GM23338 (cell line): Measurements from ENCODE around the gene FUT7. TPM values are rescaled to one million over a fixed set of nuclear protein-coding genes. Genes with fewer than 3 reads are reported as not detected.

Experiments used
- ATAC-seq: fragments of 200-7000 bp; cut with Tn5 transposase; 3 replicates; pipeline ENCODE4 v1.9.1; 2020
- DNase-seq: peaks from one replicate; pipeline ENCODE4 v3.0.0-alpha.2; 2015; ENCODE audit warnings: low spot score
- H2AFZ ChIP-seq: fragments of 200-600 bp; sonication (generic); 2 replicates; pipeline ENCODE4 v1.8.0; 2016; ENCODE audit warnings: antibody characterized with exemption, mild to moderate bottlenecking, moderate library complexity
- H3F3A ChIP-seq: fragments of 200-600 bp; sonication (generic); replicated peaks from 2 replicates; pipeline ENCODE4 v1.8.0; 2017; ENCODE audit warnings: antibody characterized with exemption, mixed run types, low read depth
- H3K27ac ChIP-seq: fragments of 200-600 bp; sonication (generic); 2 replicates; pipeline ENCODE4 v1.6.1; 2016; ENCODE audit warnings: low read depth
- H3K27me3 ChIP-seq: fragments of 200-600 bp; sonication (generic); 2 replicates; pipeline ENCODE4 v1.8.0; 2016; ENCODE audit warnings: mild to moderate bottlenecking, mixed run types, moderate library complexity; ENCODE audit not compliant: insufficient read depth
- H3K36me3 ChIP-seq: fragments of 200-600 bp; sonication (generic); 2 replicates; pipeline ENCODE4 v1.8.0; 2016; ENCODE audit warnings: mild to moderate bottlenecking; ENCODE audit not compliant: insufficient read depth
- H3K4me1 ChIP-seq: fragments of 200-600 bp; sonication (generic); 2 replicates; pipeline ENCODE4 v1.8.0; 2016; ENCODE audit warnings: mild to moderate bottlenecking, moderate library complexity; ENCODE audit not compliant: insufficient read depth
- H3K4me2 ChIP-seq: fragments of 200-600 bp; sonication (generic); 2 replicates; pipeline ENCODE4 v1.7.1; 2017; ENCODE audit warnings: mixed run types
- H3K4me3 ChIP-seq: fragments of 200-600 bp; sonication (generic); 2 replicates; pipeline ENCODE4 v1.6.1; 2016; ENCODE audit warnings: mixed run types
- H3K79me2 ChIP-seq: fragments of 200-600 bp; sonication (generic); replicated peaks from 2 replicates; pipeline ENCODE4 v1.8.0; 2017; ENCODE audit warnings: mild to moderate bottlenecking; ENCODE audit not compliant: insufficient read depth
- H3K9me2 ChIP-seq: fragments of 200-600 bp; sonication (generic); 2 replicates; pipeline ENCODE4 v1.8.0; 2017; ENCODE audit not compliant: insufficient read depth
- H4K20me1 ChIP-seq: fragments of 200-600 bp; sonication (generic); replicated peaks from 2 replicates; pipeline ENCODE4 v1.8.0; 2017; ENCODE audit warnings: mild to moderate bottlenecking; ENCODE audit not compliant: insufficient read depth
- H3K27ac Mint-ChIP-seq: 2 replicates; pipeline ENCODE4 v1.8.0; 2020; ENCODE audit warnings: inconsistent platforms, mild to moderate bottlenecking, moderate library complexity, mixed read lengths
- H3K27me3 Mint-ChIP-seq: 3 replicates; pipeline ENCODE4 v1.8.0; 2022; ENCODE audit warnings: low read depth, mild to moderate bottlenecking, moderate library complexity, mixed read lengths, inconsistent platforms; ENCODE audit not compliant: insufficient read depth, poor library complexity
- H3K36me3 Mint-ChIP-seq: 3 replicates; pipeline ENCODE4 v1.8.0; 2021; ENCODE audit warnings: low read depth, mild to moderate bottlenecking, inconsistent platforms, moderate library complexity, mixed read lengths
- H3K4me1 Mint-ChIP-seq: 3 replicates; pipeline ENCODE4 v1.8.0; 2020; ENCODE audit warnings: mild to moderate bottlenecking, inconsistent platforms, mixed read lengths
- H3K4me3 Mint-ChIP-seq: 3 replicates; pipeline ENCODE4 v1.8.0; 2021; ENCODE audit warnings: moderate library complexity, mild to moderate bottlenecking, inconsistent platforms, mixed read lengths
- H3K9me3 Mint-ChIP-seq: 3 replicates; pipeline ENCODE4 v1.8.0; 2020; ENCODE audit warnings: moderate library complexity, mild to moderate bottlenecking, inconsistent platforms, mixed read lengths
- CTCF ChIP-seq, 2 experiments: fragments of 200-600 bp in 1 of 2; sonication (generic) in 1 of 2; conservative IDR thresholded peaks; 2 replicates each; pipeline versions ENCODE4 v1.5.1 to v1.6.1; 2016 to 2017; ENCODE audit warnings: antibody characterized with exemption in 2 of 2, low read depth in 2 of 2, mild to moderate bottlenecking in 2 of 2, moderate library complexity in 1 of 2
- EZH2phosphoT487 ChIP-seq: fragments of 200-600 bp; sonication (generic); IDR thresholded peaks from one replicate; pipeline ENCODE4 v1.8.1; 2018; ENCODE audit warnings: antibody characterized with exemption; ENCODE audit not compliant: unreplicated experiment
- POLR2AphosphoS5 ChIP-seq: IDR thresholded peaks from 2 replicates; pipeline ENCODE4 v1.6.1; 2016; ENCODE audit warnings: antibody characterized with exemption, low read depth
- STAT1 ChIP-seq: IDR thresholded peaks from one replicate; pipeline ENCODE4 v1.6.1; 2016; ENCODE audit warnings: antibody characterized with exemption; ENCODE audit not compliant: unreplicated experiment
- ZNF114 ChIP-seq: fragments of 250-450 bp; sonication (Bioruptor Pico); IDR thresholded peaks from 2 replicates; pipeline ENCODE4 v1.5.0; 2020; ENCODE audit warnings: mild to moderate bottlenecking, moderate library complexity
- polyA plus RNA-seq: library from polyadenylated mRNA; unstranded; fragments of >200 nt; fragmentation: Nextera tagmentation; extraction: Ambion mirVana; gene quantifications from 2 replicates; pipeline ENCODE4 v1.2.1, GENCODE V29; 2016
- total RNA-seq: library from RNA; depleted of rRNA; stranded (reverse); fragments of >200 nt; shearing (Covaris generic); gene quantifications from 2 replicates; pipeline ENCODE4 v1.2.3, GENCODE V29; 2014
- TF ChIP-seq, protein P1 (sequence below): IDR thresholded peaks from 2 replicates; pipeline ENCODE4 v1.6.1; 2016; ENCODE audit warnings: antibody characterized with exemption
- TF ChIP-seq, protein P2 (sequence below): IDR thresholded peaks from one replicate; pipeline ENCODE4 v1.6.1; 2018; ENCODE audit warnings: antibody characterized with exemption; ENCODE audit not compliant: unreplicated experiment
- TF ChIP-seq, protein P3 (sequence below): fragments of 250-450 bp; sonication (Bioruptor Pico); IDR thresholded peaks from 2 replicates; pipeline ENCODE4 v1.5.0; 2020; ENCODE audit warnings: mild to moderate bottlenecking, moderate library complexity

The FUT7 gene
- total and polyA plus RNA-seq, 2 experiments from 2014 or later: not detected

GRCh38 chr9:137054932-137055384 is 23.1 kb upstream of the FUT7 start (continued):
- TF ChIP-seq, protein P1, sequence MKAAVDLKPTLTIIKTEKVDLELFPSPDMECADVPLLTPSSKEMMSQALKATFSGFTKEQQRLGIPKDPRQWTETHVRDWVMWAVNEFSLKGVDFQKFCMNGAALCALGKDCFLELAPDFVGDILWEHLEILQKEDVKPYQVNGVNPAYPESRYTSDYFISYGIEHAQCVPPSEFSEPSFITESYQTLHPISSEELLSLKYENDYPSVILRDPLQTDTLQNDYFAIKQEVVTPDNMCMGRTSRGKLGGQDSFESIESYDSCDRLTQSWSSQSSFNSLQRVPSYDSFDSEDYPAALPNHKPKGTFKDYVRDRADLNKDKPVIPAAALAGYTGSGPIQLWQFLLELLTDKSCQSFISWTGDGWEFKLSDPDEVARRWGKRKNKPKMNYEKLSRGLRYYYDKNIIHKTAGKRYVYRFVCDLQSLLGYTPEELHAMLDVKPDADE: no peak
- TF ChIP-seq, protein P2, sequence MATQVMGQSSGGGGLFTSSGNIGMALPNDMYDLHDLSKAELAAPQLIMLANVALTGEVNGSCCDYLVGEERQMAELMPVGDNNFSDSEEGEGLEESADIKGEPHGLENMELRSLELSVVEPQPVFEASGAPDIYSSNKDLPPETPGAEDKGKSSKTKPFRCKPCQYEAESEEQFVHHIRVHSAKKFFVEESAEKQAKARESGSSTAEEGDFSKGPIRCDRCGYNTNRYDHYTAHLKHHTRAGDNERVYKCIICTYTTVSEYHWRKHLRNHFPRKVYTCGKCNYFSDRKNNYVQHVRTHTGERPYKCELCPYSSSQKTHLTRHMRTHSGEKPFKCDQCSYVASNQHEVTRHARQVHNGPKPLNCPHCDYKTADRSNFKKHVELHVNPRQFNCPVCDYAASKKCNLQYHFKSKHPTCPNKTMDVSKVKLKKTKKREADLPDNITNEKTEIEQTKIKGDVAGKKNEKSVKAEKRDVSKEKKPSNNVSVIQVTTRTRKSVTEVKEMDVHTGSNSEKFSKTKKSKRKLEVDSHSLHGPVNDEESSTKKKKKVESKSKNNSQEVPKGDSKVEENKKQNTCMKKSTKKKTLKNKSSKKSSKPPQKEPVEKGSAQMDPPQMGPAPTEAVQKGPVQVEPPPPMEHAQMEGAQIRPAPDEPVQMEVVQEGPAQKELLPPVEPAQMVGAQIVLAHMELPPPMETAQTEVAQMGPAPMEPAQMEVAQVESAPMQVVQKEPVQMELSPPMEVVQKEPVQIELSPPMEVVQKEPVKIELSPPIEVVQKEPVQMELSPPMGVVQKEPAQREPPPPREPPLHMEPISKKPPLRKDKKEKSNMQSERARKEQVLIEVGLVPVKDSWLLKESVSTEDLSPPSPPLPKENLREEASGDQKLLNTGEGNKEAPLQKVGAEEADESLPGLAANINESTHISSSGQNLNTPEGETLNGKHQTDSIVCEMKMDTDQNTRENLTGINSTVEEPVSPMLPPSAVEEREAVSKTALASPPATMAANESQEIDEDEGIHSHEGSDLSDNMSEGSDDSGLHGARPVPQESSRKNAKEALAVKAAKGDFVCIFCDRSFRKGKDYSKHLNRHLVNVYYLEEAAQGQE: no peak
- TF ChIP-seq STAT1 (no peak), POLR2AphosphoS5 (no peak), EZH2phosphoT487 (no peak), CTCF (conservative IDR thresholded peaks at IDR 0.05; ENCODE audit: low read depth in 2 of 2) (no peak)

GRCh38 chr9:137053944-137054931 is 22.4 kb upstream of the FUT7 start, which contains the start of gene ENTPD2:
TSS of gene ENTPD2 (minus strand) at chr9:137054061. CDS start at chr9:137053997, 64 bp downstream.
- H3K4me2 ChIP-seq: peak within 1 kb of the TSS; percentile 84
- no peaks in the 10 kb centered on the region for H3K36me3 ChIP-seq
- H4K20me1 ChIP-seq: no peaks in the 10 kb centered on the region
- no peak within 1 kb of the TSS for H3K27ac ChIP-seq
- DNase-seq (peak; percentile 70), ATAC-seq (peak; percentile 46)
- Mint-ChIP-seq H3K4me1 (peaks cover 4% of the 10 kb centered on the region; the same call in 1 of the 3 replicates), H3K4me3 (peak within 1 kb of the TSS; percentile 57), H3K9me3 (no peaks in the 10 kb centered on the region), H3K27ac (no peak within 1 kb of the TSS), H3K27me3 (peaks cover 47% of the 10 kb centered on the region), H3K36me3 (no peaks in the 10 kb centered on the region)
- H3K79me2 ChIP-seq: no peaks in the 10 kb centered on the region
- H3K9me2 ChIP-seq: no peaks in the 10 kb centered on the region
- peak within 1 kb of the TSS; percentile 60 for H3K4me3 ChIP-seq
- peak within 1 kb of the TSS; percentile 80 for H2AFZ ChIP-seq
- 0 out of 2 replicates have a peak, but pooled peaks cover 2% of the 10 kb centered on the region for H3F3A ChIP-seq
- H3K4me1 ChIP-seq: no peaks in the 10 kb centered on the region
- peaks cover 40% of the 10 kb centered on the region for H3K27me3 ChIP-seq
- TF ChIP-seq, protein P3, sequence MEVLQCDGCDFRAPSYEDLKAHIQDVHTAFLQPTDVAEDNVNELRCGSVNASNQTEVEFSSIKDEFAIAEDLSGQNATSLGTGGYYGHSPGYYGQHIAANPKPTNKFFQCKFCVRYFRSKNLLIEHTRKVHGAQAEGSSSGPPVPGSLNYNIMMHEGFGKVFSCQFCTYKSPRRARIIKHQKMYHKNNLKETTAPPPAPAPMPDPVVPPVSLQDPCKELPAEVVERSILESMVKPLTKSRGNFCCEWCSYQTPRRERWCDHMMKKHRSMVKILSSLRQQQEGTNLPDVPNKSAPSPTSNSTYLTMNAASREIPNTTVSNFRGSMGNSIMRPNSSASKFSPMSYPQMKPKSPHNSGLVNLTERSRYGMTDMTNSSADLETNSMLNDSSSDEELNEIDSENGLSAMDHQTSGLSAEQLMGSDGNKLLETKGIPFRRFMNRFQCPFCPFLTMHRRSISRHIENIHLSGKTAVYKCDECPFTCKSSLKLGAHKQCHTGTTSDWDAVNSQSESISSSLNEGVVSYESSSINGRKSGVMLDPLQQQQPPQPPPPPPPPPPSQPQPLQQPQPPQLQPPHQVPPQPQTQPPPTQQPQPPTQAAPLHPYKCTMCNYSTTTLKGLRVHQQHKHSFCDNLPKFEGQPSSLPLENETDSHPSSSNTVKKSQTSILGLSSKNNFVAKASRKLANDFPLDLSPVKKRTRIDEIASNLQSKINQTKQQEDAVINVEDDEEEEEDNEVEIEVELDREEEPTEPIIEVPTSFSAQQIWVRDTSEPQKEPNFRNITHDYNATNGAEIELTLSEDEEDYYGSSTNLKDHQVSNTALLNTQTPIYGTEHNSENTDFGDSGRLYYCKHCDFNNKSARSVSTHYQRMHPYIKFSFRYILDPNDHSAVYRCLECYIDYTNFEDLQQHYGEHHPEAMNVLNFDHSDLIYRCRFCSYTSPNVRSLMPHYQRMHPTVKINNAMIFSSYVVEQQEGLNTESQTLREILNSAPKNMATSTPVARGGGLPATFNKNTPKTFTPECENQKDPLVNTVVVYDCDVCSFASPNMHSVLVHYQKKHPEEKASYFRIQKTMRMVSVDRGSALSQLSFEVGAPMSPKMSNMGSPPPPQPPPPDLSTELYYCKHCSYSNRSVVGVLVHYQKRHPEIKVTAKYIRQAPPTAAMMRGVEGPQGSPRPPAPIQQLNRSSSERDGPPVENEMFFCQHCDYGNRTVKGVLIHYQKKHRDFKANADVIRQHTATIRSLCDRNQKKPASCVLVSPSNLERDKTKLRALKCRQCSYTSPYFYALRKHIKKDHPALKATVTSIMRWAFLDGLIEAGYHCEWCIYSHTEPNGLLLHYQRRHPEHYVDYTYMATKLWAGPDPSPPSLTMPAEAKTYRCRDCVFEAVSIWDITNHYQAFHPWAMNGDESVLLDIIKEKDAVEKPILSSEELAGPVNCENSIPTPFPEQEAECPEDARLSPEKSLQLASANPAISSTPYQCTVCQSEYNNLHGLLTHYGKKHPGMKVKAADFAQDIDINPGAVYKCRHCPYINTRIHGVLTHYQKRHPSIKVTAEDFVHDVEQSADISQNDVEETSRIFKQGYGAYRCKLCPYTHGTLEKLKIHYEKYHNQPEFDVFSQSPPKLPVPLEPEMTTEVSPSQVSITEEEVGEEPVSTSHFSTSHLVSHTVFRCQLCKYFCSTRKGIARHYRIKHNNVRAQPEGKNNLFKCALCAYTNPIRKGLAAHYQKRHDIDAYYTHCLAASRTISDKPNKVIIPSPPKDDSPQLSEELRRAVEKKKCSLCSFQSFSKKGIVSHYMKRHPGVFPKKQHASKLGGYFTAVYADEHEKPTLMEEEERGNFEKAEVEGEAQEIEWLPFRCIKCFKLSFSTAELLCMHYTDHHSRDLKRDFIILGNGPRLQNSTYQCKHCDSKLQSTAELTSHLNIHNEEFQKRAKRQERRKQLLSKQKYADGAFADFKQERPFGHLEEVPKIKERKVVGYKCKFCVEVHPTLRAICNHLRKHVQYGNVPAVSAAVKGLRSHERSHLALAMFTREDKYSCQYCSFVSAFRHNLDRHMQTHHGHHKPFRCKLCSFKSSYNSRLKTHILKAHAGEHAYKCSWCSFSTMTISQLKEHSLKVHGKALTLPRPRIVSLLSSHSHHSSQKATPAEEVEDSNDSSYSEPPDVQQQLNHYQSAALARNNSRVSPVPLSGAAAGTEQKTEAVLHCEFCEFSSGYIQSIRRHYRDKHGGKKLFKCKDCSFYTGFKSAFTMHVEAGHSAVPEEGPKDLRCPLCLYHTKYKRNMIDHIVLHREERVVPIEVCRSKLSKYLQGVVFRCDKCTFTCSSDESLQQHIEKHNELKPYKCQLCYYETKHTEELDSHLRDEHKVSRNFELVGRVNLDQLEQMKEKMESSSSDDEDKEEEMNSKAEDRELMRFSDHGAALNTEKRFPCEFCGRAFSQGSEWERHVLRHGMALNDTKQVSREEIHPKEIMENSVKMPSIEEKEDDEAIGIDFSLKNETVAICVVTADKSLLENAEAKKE (CRISPR knock-in tag): no peak
- TF ChIP-seq ZNF114 (CRISPR knock-in tag): no peak
- TF ChIP-seq, protein P1: no peak
- no peak for TF ChIP-seq EZH2phosphoT487
